ENCODE data around the gene BMS1.
"Not testable (repeated sequence)": the region's sequence is repeated elsewhere in the genome, so short reads cannot be mapped to it uniquely, and the experiment has no call there.

BMS1 gene

DNA sequence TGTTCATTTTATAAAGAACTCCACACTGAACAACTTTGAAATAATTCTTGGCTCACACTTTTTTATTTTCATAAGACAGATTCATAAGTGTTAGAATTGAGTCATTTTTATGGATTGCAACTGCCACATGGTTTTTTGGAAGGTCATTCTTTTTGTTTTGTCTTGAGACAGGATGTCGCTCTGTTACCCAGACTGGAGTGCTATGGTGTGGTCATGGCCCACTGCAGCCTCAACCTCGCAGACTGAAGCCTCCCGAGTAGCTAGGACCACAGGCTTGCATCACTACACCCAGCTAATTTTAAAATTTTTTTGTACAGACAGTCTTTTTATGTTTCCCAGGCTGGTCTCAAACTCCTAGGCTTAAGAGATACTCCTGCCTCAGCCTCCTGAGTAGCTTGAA lies 20.3 kb downstream of the BMS1 start:
- no peak for DNase-seq (ENCODE audit: low read depth)
- no peak overlapping the region for H3K4me3 ChIP-seq (ENCODE audit: low read depth, low read length)
- TF ChIP-seq MYC (IDR thresholded peaks at IDR 0.05; ENCODE audit: low read depth, low read length) (no peak), POLR2A (IDR thresholded peaks at IDR 0.05; ENCODE audit: extremely low read depth, insufficient read length) (no peak)
- TF ChIP-seq, protein P1, sequence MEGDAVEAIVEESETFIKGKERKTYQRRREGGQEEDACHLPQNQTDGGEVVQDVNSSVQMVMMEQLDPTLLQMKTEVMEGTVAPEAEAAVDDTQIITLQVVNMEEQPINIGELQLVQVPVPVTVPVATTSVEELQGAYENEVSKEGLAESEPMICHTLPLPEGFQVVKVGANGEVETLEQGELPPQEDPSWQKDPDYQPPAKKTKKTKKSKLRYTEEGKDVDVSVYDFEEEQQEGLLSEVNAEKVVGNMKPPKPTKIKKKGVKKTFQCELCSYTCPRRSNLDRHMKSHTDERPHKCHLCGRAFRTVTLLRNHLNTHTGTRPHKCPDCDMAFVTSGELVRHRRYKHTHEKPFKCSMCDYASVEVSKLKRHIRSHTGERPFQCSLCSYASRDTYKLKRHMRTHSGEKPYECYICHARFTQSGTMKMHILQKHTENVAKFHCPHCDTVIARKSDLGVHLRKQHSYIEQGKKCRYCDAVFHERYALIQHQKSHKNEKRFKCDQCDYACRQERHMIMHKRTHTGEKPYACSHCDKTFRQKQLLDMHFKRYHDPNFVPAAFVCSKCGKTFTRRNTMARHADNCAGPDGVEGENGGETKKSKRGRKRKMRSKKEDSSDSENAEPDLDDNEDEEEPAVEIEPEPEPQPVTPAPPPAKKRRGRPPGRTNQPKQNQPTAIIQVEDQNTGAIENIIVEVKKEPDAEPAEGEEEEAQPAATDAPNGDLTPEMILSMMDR (IDR thresholded peaks at IDR 0.05; ENCODE audit: low read depth, low read length): no peak
- TF ChIP-seq, protein P2, sequence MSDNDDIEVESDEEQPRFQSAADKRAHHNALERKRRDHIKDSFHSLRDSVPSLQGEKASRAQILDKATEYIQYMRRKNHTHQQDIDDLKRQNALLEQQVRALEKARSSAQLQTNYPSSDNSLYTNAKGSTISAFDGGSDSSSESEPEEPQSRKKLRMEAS (IDR thresholded peaks at IDR 0.05; ENCODE audit: low read depth, low read length): no peak

DNA sequence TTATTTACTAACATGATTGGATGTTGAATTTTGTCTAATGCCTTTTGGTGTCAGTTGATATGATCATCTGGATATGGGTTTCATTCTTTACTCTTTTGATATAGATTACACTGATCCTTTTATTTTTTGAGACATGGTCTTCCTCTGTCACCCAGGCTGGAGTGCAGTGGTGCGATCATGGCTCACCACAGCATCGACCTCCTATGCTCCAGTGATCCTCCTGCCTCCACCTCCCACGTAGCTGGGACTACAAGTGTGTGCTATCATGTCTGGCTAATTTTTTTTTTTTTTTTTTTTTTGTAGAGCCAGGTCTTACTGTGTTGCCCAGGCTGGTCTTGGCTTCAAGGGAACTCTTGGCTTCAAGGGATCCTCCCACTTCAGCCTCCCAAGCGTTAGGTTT lies 27.1 kb downstream of the BMS1 start:
- no peak overlapping the region for H3K4me3 ChIP-seq (ENCODE audit: low read depth, low read length)
- TF ChIP-seq, protein P2 (IDR thresholded peaks at IDR 0.05; ENCODE audit: low read depth, low read length): no peak
- no peak for DNase-seq (ENCODE audit: low read depth)

GRCh38 chr10:42812028-42812427 lies 29.4 kb downstream of the BMS1 start:
- no peak overlapping the region for H3K4me3 ChIP-seq (ENCODE audit: low read depth, low read length)
- TF ChIP-seq MYC (IDR thresholded peaks at IDR 0.05; ENCODE audit: low read depth, low read length) (no peak), POLR2A (IDR thresholded peaks at IDR 0.05; ENCODE audit: extremely low read depth, insufficient read length) (no peak)
- TF ChIP-seq, protein P2 (IDR thresholded peaks at IDR 0.05; ENCODE audit: low read depth, low read length): no peak
- TF ChIP-seq, protein P1 (IDR thresholded peaks at IDR 0.05; ENCODE audit: low read depth, low read length): no peak
- no peak for DNase-seq (ENCODE audit: low read depth)

DNA sequence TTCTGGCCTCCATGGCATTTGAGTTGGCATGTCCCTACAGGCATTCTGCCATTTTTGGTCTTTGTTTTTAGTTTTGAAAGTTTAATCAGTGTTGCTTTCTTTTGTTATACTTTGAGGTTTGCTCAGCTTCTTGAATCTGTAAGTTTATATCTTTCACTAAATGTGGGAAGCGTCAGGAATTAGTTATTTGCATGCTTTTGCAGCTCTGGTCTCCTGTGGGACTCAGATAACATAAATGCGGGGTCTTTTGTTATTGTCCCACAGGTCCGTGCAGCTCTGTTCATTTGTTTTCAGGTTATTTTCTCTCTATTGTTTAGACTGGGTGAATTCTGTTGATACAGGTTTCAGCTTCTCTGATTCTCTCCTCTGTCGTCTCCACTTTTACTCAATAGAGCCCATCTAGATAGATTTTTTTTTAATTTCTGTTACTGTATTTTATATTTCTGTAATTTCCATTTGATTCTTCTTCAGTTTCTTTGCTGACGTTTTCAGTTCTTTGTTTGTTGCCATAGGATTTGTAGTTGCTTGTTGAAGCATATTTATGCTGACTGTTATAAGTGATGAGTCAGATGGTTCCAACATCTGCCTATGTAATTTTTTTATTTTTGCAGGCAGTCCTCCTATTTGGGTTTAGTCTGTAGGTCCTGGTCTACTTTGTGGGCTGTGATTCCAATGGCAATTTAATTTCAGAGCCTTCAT lies 31.5 kb downstream of the BMS1 start:
- not testable (repeated sequence) for DNase-seq (ENCODE audit: low read depth)

DNA sequence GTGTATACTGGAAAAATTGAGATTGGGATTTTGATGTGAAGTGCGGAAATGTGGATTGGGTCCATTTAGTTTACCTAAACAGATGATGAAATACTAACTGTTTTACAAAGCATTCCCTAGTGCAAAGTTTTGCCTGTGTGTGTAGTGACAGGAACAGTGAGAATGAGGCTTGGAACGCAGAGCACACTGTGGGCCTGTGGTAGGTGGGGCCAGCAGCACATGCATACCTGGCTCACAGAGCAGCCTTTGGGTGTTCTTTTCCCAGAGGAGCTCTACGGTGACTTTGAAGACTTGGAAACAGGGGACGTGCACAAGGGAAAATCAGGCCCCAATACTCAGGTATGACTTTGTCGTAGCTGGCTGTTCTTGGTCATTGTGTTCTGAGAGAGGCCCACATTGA lies 33.7 kb downstream of the BMS1 start:
- DNase-seq (ENCODE audit: low read depth); H3K4me3 ChIP-seq (ENCODE audit: low read depth, low read length): not testable (repeated sequence)

More for the DNA sequence above, 31.5 kb downstream of the BMS1 start:
- H3K4me3 ChIP-seq (ENCODE audit: low read depth, low read length): not testable (repeated sequence)

DNA sequence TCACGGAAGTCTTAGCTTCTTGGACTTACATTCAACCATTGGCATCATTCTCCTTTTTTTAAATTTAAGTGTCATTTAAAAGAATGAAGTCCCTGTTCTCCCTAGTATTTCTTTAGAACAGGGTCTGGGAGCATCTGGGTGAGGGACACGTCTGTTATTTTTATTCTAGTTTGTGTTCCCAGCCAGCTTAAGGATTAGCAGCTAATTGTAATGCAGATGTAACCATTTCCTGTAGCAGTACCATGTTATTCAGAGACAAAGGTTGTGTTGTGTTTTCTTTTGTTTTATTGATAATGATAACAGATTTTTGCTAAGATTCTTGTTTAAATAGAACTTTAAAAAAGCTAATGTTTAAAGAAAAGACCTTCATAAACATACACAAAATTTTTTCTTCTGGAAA lies 34.3 kb downstream of the BMS1 start:
- H3K4me3 ChIP-seq (ENCODE audit: low read depth, low read length): no peak overlapping the region
- TF ChIP-seq POLR2A (IDR thresholded peaks at IDR 0.05; ENCODE audit: extremely low read depth, insufficient read length): no peak
- TF ChIP-seq MYC (IDR thresholded peaks at IDR 0.05; ENCODE audit: low read depth, low read length): no peak
- TF ChIP-seq, protein P1 (IDR thresholded peaks at IDR 0.05; ENCODE audit: low read depth, low read length): no peak
- TF ChIP-seq, protein P2 (IDR thresholded peaks at IDR 0.05; ENCODE audit: low read depth, low read length): no peak
- no peak for DNase-seq (ENCODE audit: low read depth)

- H3K4me3 ChIP-seq (ENCODE audit: low read depth, low read length); DNase-seq (ENCODE audit: low read depth): not testable (repeated sequence)
Observed at GRCh38 chr10:42817417-42817816, 34.8 kb downstream of the BMS1 start.

- H3K4me3 ChIP-seq (ENCODE audit: low read depth, low read length); DNase-seq (ENCODE audit: low read depth): not testable (repeated sequence)
Observed at GRCh38 chr10:42826759-42827158, 44.2 kb downstream of the BMS1 start.

DNA sequence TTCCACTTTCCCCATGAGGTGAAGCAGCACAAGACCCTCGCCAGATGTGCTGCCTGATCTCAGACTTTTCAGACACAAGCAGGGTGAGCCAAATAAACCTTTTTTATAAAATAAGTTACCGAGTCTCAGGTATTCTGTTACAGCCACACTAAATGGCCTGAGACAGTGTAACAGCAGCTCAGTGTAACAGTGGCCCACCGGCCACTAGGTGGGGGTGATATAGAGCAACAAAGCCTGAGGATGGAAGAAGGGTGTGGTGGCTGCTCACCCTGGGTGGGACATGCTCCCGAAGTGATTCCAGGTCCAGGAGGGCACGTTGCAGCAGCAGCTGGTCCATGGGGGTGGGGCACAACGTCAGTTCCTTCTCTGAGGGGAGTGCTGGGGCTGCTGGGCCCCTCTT lies 44.6 kb downstream of the BMS1 start:
- DNase-seq (ENCODE audit: low read depth): peak; percentile 4
- TF ChIP-seq, protein P1 (IDR thresholded peaks at IDR 0.05; ENCODE audit: low read depth, low read length): peak; percentile 2
- no peak for TF ChIP-seq POLR2A (IDR thresholded peaks at IDR 0.05; ENCODE audit: extremely low read depth, insufficient read length)
- no peak overlapping the region for H3K4me3 ChIP-seq (ENCODE audit: low read depth, low read length)

DNA sequence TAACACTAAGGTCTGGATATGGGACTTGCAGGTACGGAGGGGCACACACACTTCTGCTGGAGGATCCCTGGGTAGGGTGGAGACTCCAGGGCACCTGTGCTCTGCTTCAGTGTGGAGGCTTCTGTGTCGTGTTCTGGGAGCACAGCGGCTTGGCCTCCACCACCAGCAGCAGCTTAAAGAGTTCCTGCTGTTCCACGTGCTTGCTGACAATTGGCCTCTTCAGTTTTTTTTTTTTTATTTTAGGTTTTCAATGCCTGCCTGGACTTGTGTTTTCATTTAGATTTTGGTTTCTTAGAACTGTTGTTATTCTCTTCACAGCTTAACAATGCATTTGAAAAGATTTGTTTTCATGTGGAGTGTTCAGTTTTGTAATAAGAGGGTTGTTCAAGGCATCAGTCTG lies 45.8 kb downstream of the BMS1 start:
- H3K4me3 ChIP-seq (ENCODE audit: low read depth, low read length); DNase-seq (ENCODE audit: low read depth): not testable (repeated sequence)
